Measurements from ENCODE around the gene ORC3. TPM values are rescaled to one million over a fixed set of nuclear protein-coding genes. Genes with fewer than 3 reads are reported as not detected.

ORC3 gene
- total and polyA plus RNA-seq, 2 donors (not counting 3 experiments of a cell fraction or from before 2014, with no cell fraction given) = 9.2 to 17.9 TPM

- peaks cover 0 to 2% of the 10 kb centered on the region in 2 experiments for H3K36me3 ChIP-seq (ENCODE audit: control insufficient read depth in 2 of 2, extremely low read depth in 1 of 2, insufficient read depth in 2 of 2, low read length in 2 of 2)
- ChIA-PET CTCF (interaction anchor here (1.0 to 1.3 kb wide), 3 partner anchors 10 to 180 kb away, joined by 3 to 4 read pairs (median 3); no protein-coding TSS in a partner anchor), POLR2A (no interaction called here)
- peaks cover 69% of the 10 kb centered on the region for H3K79me2 ChIP-seq (ENCODE audit: control insufficient read depth, insufficient read depth, low read length)
- intact Hi-C loops (cut with micrococcal nuclease) = no loop called here
- H3K9me3 ChIP-seq (replicated peaks; ENCODE audit: control insufficient read depth, insufficient read depth, low read length) = no peaks in the 10 kb centered on the region
- H3K9me1 ChIP-seq (replicated peaks; ENCODE audit: control insufficient read depth, extremely low read depth, insufficient read depth, low read length) = no peaks in the 10 kb centered on the region
- H3K27me3 ChIP-seq (ENCODE audit: control insufficient read depth in 2 of 2, insufficient read depth in 2 of 2, low read length in 2 of 2) = no peaks in the 10 kb centered on the region
- H2AFZ ChIP-seq (ENCODE audit: low read depth, low read length) = no peak overlapping the region
- H3K4me1 ChIP-seq (ENCODE audit: control insufficient read depth, extremely low read depth, insufficient read depth, low read length) = peaks cover 26% of the 10 kb centered on the region
- dilution Hi-C loops (cut with MboI; ENCODE audit: extremely low pct_ligation_motif_present, low sequenced_read_pairs) = no loop called here
- no peak for TF ChIP-seq POLR2A (IDR thresholded peaks at IDR 0.05; ENCODE audit: low read depth, low read length)
- TF ChIP-seq POLR2AphosphoS5 (IDR thresholded peaks at IDR 0.05; ENCODE audit: insufficient read depth, low read depth, low read length) = no peak
- TF ChIP-seq JUN (IDR thresholded peaks at IDR 0.05; ENCODE audit: borderline replicate concordance, insufficient read depth, insufficient read length, low read depth) = no peak
- TF ChIP-seq MYC (IDR thresholded peaks at IDR 0.05; ENCODE audit: low read depth, low read length) = no peak
- no peak for TF ChIP-seq FOS (IDR thresholded peaks at IDR 0.05; ENCODE audit: borderline replicate concordance, insufficient read depth, low read length)
- TF ChIP-seq EZH2 (IDR thresholded peaks at IDR 0.05; ENCODE audit: borderline replicate concordance, low read depth, low read length, severe bottlenecking) = no peak
- no peak for TF ChIP-seq GATA2 (IDR thresholded peaks at IDR 0.05; ENCODE audit: insufficient read depth, insufficient read length, low read depth, low read length)
- no peak for TF ChIP-seq CTCF (IDR thresholded peaks at IDR 0.05; ENCODE audit: extremely low read depth in 1 of 2, insufficient read depth in 1 of 2, low read depth in 1 of 2, low read length in 2 of 2)
- TF ChIP-seq MAX (IDR thresholded peaks at IDR 0.05; ENCODE audit: insufficient read depth, insufficient read length) = no peak
- H3K27ac ChIP-seq (ENCODE audit: insufficient read depth, low read depth, low read length) = no peak overlapping the region
- H3K9ac ChIP-seq (replicated peaks; ENCODE audit: extremely low read depth, insufficient read depth, low read length) = no peak overlapping the region
- BruUV-seq (replicated peaks) = no TSS peak
- DNase-seq (ENCODE audit: low read depth, low spot score) = no peak
- no peak for FAIRE-seq
- H3K4me2 ChIP-seq (ENCODE audit: insufficient read depth, low read length) = no peak overlapping the region
- no peaks in the 10 kb centered on the region for H4K20me1 ChIP-seq (replicated peaks; ENCODE audit: control insufficient read depth, extremely low read depth, insufficient read depth, low read length)
- H3K4me3 ChIP-seq (replicated peaks in 1 of 3; ENCODE audit: insufficient read depth in 1 of 3, low read depth in 1 of 3, low read length in 3 of 3) = no peak overlapping the region
Observed at GRCh38 chr6:87572883-87573282, 17.1 kb upstream of the ORC3 start.
